ENCODE results near the gene POLRMT. TPM values are rescaled to one million over a fixed set of nuclear protein-coding genes. Genes with fewer than 3 reads are reported as not detected.

Gene POLRMT
- total RNA-seq (2022): 51.4 and 57.5 TPM in 2 replicates
- Bru-seq, nascent RNA: percentile 50 among the genes with signal in this experiment
- percentile 70 among the genes with signal in this experiment for BruChase-seq, experiment 1, labeled RNA remaining after a 6-hour chase
- BruChase-seq, experiment 2, labeled RNA remaining after a 2-hour chase: percentile 66 among the genes with signal in this experiment
- long read RNA-seq, transcript POLRMT-202 (21 exons, 3,835 nt): major isoform, 50 of 81 reads
- long read RNA-seq, partial matches to known transcripts: 11 of 81 reads
- long read RNA-seq, other reads (novel, unspliced or antisense): 20 of 81 reads

DNA sequence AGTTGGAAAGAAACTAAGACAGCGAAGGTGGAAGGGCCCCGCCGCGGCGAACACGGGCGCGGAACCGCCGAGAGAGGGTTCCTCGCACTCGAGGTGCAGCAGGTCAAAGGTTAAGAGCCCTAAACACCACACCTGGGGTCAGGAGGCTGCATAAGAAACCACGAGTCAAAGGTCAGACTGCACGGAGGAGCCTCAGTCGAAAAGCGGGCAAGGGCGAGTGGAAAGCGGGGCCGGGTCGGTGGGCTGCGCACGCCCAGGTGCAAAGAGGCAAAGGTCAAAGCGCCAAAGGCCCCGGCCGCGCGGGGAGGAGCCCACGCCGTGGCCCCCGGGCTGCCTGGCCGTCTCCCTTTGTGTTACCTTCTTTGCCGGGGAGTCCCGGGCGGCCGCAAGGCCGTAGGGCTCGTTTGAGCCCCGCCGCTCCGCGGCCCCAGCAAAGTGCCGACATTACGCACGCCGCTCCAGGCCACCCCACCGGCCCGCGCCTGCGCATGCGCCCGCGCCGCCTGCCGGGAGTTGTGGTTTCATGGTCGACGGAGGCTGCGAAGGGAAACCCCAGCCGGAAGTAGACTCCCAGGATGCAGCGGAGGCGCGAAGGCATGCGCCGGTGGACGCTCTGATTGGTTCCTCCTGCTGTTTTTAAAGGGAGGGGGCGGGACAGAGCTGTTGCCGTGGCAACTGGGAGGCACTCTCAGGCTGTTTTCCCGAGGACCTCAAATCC is at the start of gene POLRMT:
Gene POLRMT, minus strand, starts transcription at position 470 of the 718 bp plus-strand sequence. Its CDS starts 25 bp downstream, at position 445.
- TSS peak; percentile 45 for BruUV-seq (replicated peaks)
- Mint-ChIP-seq H3K27ac (ENCODE audit: unreplicated experiment) (peak within 1 kb of the TSS; percentile 86), H3K9me3 (ENCODE audit: low read depth, unreplicated experiment) (no peaks in the 10 kb centered on the region), H3K4me3 (ENCODE audit: low read depth, unreplicated experiment) (peak within 1 kb of the TSS; percentile 88), H3K36me3 (ENCODE audit: insufficient read depth, unreplicated experiment) (peaks cover 43% of the 10 kb centered on the region), H3K4me1 (ENCODE audit: low read depth, unreplicated experiment) (no peaks in the 10 kb centered on the region), H3K27me3 (ENCODE audit: unreplicated experiment) (no peaks in the 10 kb centered on the region)
- intact Hi-C loops (cut with micrococcal nuclease; ENCODE audit: unreplicated experiment): no loop called here
- DNase-seq: peak; percentile 92
- no peak for TF ChIP-seq CTCF (IDR thresholded peaks at IDR 0.05; ENCODE audit: unreplicated experiment)
- CTCF ChIA-PET: interaction anchor here (0.7 kb wide), 1 partner anchor 86 kb away, joined by 3 read pairs; no protein-coding TSS in a partner anchor

- no TSS peak for BruUV-seq (replicated peaks)
- Mint-ChIP-seq H3K36me3 (ENCODE audit: insufficient read depth, unreplicated experiment) (peaks cover 22% of the 10 kb centered on the region), H3K4me1 (ENCODE audit: low read depth, unreplicated experiment) (no peaks in the 10 kb centered on the region), H3K4me3 (ENCODE audit: low read depth, unreplicated experiment) (no peak overlapping the region), H3K9me3 (ENCODE audit: low read depth, unreplicated experiment) (no peaks in the 10 kb centered on the region), H3K27ac (ENCODE audit: unreplicated experiment) (no peak overlapping the region), H3K27me3 (ENCODE audit: unreplicated experiment) (peaks cover 7% of the 10 kb centered on the region)
- CTCF ChIA-PET: no interaction called here
- DNase-seq: no peak
- intact Hi-C loops (cut with micrococcal nuclease; ENCODE audit: unreplicated experiment): no loop called here
- TF ChIP-seq CTCF (IDR thresholded peaks at IDR 0.05; ENCODE audit: unreplicated experiment): no peak
These were observed 49.5 kb upstream of the POLRMT start for GRCh38 chr19:682678-683320.

- Mint-ChIP-seq H3K27me3 (ENCODE audit: unreplicated experiment) (no peaks in the 10 kb centered on the region), H3K36me3 (ENCODE audit: insufficient read depth, unreplicated experiment) (peaks cover 18% of the 10 kb centered on the region), H3K4me3 (ENCODE audit: low read depth, unreplicated experiment) (peak overlapping the region; percentile 67), H3K4me1 (ENCODE audit: low read depth, unreplicated experiment) (no peaks in the 10 kb centered on the region), H3K27ac (ENCODE audit: unreplicated experiment) (peak overlapping the region; percentile 40), H3K9me3 (ENCODE audit: low read depth, unreplicated experiment) (no peaks in the 10 kb centered on the region)
- peak; percentile 81 for DNase-seq
- no TSS peak for BruUV-seq (replicated peaks)
- CTCF ChIA-PET: interaction anchor here (0.6 kb wide), 2 partner anchors 79 to 171 kb away, joined by 3 to 5 read pairs; no protein-coding TSS in a partner anchor
- no peak for TF ChIP-seq CTCF (IDR thresholded peaks at IDR 0.05; ENCODE audit: unreplicated experiment)
- intact Hi-C loops (cut with micrococcal nuclease; ENCODE audit: unreplicated experiment): no loop called here
These were observed 48.0 kb upstream of the POLRMT start for GRCh38 chr19:681029-682019.

Measured in Calu3 (cell line).